ENCODE results near the gene EEPD1.

- TF ChIP-seq, protein P1, sequence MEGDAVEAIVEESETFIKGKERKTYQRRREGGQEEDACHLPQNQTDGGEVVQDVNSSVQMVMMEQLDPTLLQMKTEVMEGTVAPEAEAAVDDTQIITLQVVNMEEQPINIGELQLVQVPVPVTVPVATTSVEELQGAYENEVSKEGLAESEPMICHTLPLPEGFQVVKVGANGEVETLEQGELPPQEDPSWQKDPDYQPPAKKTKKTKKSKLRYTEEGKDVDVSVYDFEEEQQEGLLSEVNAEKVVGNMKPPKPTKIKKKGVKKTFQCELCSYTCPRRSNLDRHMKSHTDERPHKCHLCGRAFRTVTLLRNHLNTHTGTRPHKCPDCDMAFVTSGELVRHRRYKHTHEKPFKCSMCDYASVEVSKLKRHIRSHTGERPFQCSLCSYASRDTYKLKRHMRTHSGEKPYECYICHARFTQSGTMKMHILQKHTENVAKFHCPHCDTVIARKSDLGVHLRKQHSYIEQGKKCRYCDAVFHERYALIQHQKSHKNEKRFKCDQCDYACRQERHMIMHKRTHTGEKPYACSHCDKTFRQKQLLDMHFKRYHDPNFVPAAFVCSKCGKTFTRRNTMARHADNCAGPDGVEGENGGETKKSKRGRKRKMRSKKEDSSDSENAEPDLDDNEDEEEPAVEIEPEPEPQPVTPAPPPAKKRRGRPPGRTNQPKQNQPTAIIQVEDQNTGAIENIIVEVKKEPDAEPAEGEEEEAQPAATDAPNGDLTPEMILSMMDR (IDR thresholded peaks at IDR 0.05), result no peak
- TF ChIP-seq POLR2A (IDR thresholded peaks at IDR 0.05), result no peak
These were observed 580 bp downstream of the EEPD1 start for GRCh38 chr7:36153571-36154097.

All from uterus (tissue), 2 donors.